ENCODE data around the gene TNRC6C. TPM values are rescaled to one million over a fixed set of nuclear protein-coding genes. Genes with fewer than 3 reads are reported as not detected.
"Not testable (repeated sequence)": the region's sequence is repeated elsewhere in the genome, so short reads cannot be mapped to it uniquely, and the experiment has no call there.

Gene TNRC6C
- total RNA-seq, 1 donor from 2014 or later = 24.6 TPM

- DNase-seq (no peak), ATAC-seq (ENCODE audit: low read depth) (no peak)
- Mint-ChIP-seq H3K27ac (no peak overlapping the region), H3K27me3 (no peaks in the 10 kb centered on the region), H3K9me3 (no peaks in the 10 kb centered on the region), H3K4me3 (no peak overlapping the region), H3K36me3 (ENCODE audit: low read depth) (peaks cover 81% of the 10 kb centered on the region), H3K4me1 (no peaks in the 10 kb centered on the region)
- TF ChIP-seq CTCF (IDR thresholded peaks at IDR 0.05) = no peak
- ChIA-PET POLR2A (no interaction called here), CTCF (no interaction called here)
- intact Hi-C loops (cut with micrococcal nuclease) = no loop called here
These were observed 120.8 kb downstream of the TNRC6C start for GRCh38 chr17:78079253-78079652.

GRCh38 chr17:78081551-78081950 lies 123.0 kb downstream of the TNRC6C start:
- intact Hi-C loops (cut with micrococcal nuclease) = no loop called here
- Mint-ChIP-seq H3K4me1 (no peaks in the 10 kb centered on the region), H3K27me3 (no peaks in the 10 kb centered on the region), H3K9me3 (no peaks in the 10 kb centered on the region), H3K4me3 (no peak overlapping the region), H3K27ac (no peak overlapping the region), H3K36me3 (ENCODE audit: low read depth) (peaks cover 74% of the 10 kb centered on the region)
- ChIA-PET POLR2A (no interaction called here), CTCF (no interaction called here)
- no peak for TF ChIP-seq CTCF (IDR thresholded peaks at IDR 0.05)
- no peak for DNase-seq
- no peak for ATAC-seq (ENCODE audit: low read depth)

DNA sequence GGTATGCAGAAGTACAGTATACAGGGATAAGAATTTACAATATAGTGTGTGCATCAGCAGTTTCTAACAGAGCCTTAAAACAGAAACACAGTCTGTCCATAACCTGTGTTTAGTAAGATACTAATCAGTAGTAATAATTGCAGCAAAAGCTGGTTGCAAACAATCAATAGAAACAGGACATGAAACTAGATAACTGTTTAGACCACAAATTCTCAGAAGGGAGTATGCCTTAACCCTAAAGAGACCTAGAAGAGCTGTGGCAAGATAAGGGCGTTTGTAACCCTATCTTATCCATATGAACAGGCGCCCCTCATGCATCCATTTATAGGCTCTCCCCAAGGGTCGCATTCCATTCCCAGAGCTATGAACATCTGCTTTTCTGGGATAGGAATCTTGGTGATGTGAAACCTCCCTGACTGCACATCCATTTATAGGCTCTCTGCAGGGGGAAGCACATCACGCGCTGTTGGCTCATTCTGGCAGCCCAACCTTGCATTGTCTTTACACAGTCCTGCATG lies 123.9 kb downstream of the TNRC6C start:
- H3K27ac Mint-ChIP-seq; H3K4me3 Mint-ChIP-seq; H3K27me3 Mint-ChIP-seq; intact Hi-C loops (cut with micrococcal nuclease); ATAC-seq (ENCODE audit: low read depth); H3K9me3 Mint-ChIP-seq; DNase-seq; H3K4me1 Mint-ChIP-seq; POLR2A ChIA-PET: not testable (repeated sequence)
- H3K36me3 Mint-ChIP-seq (ENCODE audit: low read depth) = peaks cover 74% of the 10 kb centered on the region
- CTCF ChIA-PET = interaction anchor here (3.3 kb wide), 1 partner anchor 168 kb away, joined by 32 read pairs; no protein-coding TSS in a partner anchor

- ChIA-PET CTCF (interaction anchor here (3.3 kb wide), 1 partner anchor 168 kb away, joined by 32 read pairs; no protein-coding TSS in a partner anchor), POLR2A (no interaction called here)
These were observed 124.5 kb downstream of the TNRC6C start for GRCh38 chr17:78082988-78083387.

GRCh38 chr17:78086740-78087139 lies 128.2 kb downstream of the TNRC6C start:
- ATAC-seq (ENCODE audit: low read depth) (no peak), DNase-seq (no peak)
- Mint-ChIP-seq H3K27ac (no peak overlapping the region), H3K4me3 (no peak overlapping the region), H3K36me3 (ENCODE audit: low read depth) (peaks cover 73% of the 10 kb centered on the region), H3K4me1 (no peaks in the 10 kb centered on the region), H3K9me3 (no peaks in the 10 kb centered on the region), H3K27me3 (no peaks in the 10 kb centered on the region)
- intact Hi-C loops (cut with micrococcal nuclease) = no loop called here
- ChIA-PET POLR2A (no interaction called here), CTCF (interaction anchor here (0.6 kb wide), 1 partner anchor 164 kb away, joined by 3 read pairs; no protein-coding TSS in a partner anchor)
- TF ChIP-seq CTCF (IDR thresholded peaks at IDR 0.05) = no peak

More at GRCh38 chr17:78082988-78083387, 124.5 kb downstream of the TNRC6C start:
- DNase-seq (no peak), ATAC-seq (ENCODE audit: low read depth) (no peak)
- no peak overlapping the region for H3K4me3 Mint-ChIP-seq
- peaks cover 73% of the 10 kb centered on the region for H3K36me3 Mint-ChIP-seq (ENCODE audit: low read depth)
- no peaks in the 10 kb centered on the region for H3K4me1 Mint-ChIP-seq
- no peaks in the 10 kb centered on the region for H3K27me3 Mint-ChIP-seq
- H3K27ac Mint-ChIP-seq = no peak overlapping the region
- intact Hi-C loops (cut with micrococcal nuclease) = no loop called here
- no peak for TF ChIP-seq CTCF (IDR thresholded peaks at IDR 0.05)
- H3K9me3 Mint-ChIP-seq = no peaks in the 10 kb centered on the region

GRCh38 chr17:78088529-78088928 lies 130.0 kb downstream of the TNRC6C start:
- ChIA-PET CTCF (no interaction called here), POLR2A (no interaction called here)
- no peak overlapping the region for H3K27ac Mint-ChIP-seq
- intact Hi-C loops (cut with micrococcal nuclease) = no loop called here
- H3K27me3 Mint-ChIP-seq = no peaks in the 10 kb centered on the region
- H3K4me3 Mint-ChIP-seq = no peak overlapping the region
- no peaks in the 10 kb centered on the region for H3K4me1 Mint-ChIP-seq
- H3K9me3 Mint-ChIP-seq = no peaks in the 10 kb centered on the region
- H3K36me3 Mint-ChIP-seq (ENCODE audit: low read depth) = peaks cover 75% of the 10 kb centered on the region
- ATAC-seq (ENCODE audit: low read depth) = no peak
- DNase-seq = no peak
- TF ChIP-seq CTCF (IDR thresholded peaks at IDR 0.05) = no peak

Measured in activated B cell treated with CpG ODN at 0.5 μM for 24 hours (primary cell).